ENCODE results near the gene SPAST. TPM values are rescaled to one million over a fixed set of nuclear protein-coding genes. Genes with fewer than 3 reads are reported as not detected.
"Not testable (repeated sequence)": the region's sequence is repeated elsewhere in the genome, so short reads cannot be mapped to it uniquely, and the experiment has no call there.

The SPAST gene
- total RNA-seq, 1 experiment from 2014 or later: 20.4 TPM

DNA sequence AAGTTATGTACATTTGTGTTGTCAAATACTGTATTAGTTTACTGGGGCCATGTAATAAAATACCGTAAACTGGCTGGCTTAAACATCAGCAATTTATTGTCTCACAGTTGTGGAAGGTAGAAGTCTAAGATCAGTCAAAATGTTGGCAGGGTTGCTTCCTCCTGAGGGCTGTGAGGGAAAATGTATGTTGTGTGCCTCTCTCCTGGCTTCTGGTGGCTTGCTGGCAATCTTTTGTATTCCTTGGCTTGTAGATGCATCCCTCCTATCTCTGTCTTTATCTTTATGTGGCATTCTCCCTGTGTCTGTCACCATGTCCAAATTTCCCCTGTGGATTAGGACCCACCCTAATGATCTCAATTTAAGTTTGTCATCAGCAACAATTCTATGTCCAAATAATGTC is 65.3 kb downstream of the SPAST start:
- Mint-ChIP-seq H3K4me3 (ENCODE audit: unreplicated experiment) (no peak overlapping the region), H3K27me3 (ENCODE audit: insufficient read depth, unreplicated experiment) (no peaks in the 10 kb centered on the region), H3K27ac (ENCODE audit: low read depth, unreplicated experiment) (no peak overlapping the region), H3K9me3 (ENCODE audit: unreplicated experiment) (no peaks in the 10 kb centered on the region), H3K36me3 (ENCODE audit: insufficient read depth, unreplicated experiment) (peaks cover 39% of the 10 kb centered on the region), H3K4me1 (ENCODE audit: insufficient read depth, unreplicated experiment) (no peaks in the 10 kb centered on the region)
- POLR2A ChIA-PET: interaction anchor here (1.9 kb wide), 1 partner anchor 37 kb away, joined by 9 read pairs; the partner anchor contains the start of gene SLC30A6
- TF ChIP-seq, protein P1, sequence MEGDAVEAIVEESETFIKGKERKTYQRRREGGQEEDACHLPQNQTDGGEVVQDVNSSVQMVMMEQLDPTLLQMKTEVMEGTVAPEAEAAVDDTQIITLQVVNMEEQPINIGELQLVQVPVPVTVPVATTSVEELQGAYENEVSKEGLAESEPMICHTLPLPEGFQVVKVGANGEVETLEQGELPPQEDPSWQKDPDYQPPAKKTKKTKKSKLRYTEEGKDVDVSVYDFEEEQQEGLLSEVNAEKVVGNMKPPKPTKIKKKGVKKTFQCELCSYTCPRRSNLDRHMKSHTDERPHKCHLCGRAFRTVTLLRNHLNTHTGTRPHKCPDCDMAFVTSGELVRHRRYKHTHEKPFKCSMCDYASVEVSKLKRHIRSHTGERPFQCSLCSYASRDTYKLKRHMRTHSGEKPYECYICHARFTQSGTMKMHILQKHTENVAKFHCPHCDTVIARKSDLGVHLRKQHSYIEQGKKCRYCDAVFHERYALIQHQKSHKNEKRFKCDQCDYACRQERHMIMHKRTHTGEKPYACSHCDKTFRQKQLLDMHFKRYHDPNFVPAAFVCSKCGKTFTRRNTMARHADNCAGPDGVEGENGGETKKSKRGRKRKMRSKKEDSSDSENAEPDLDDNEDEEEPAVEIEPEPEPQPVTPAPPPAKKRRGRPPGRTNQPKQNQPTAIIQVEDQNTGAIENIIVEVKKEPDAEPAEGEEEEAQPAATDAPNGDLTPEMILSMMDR (IDR thresholded peaks at IDR 0.05; ENCODE audit: unreplicated experiment): no peak
- intact Hi-C loops (cut with micrococcal nuclease): no loop called here
- CTCF ChIA-PET: no interaction called here
- no TSS peak for BruUV-seq (replicated peaks)
- DNase-seq (ENCODE audit: unreplicated experiment): no peak

DNA sequence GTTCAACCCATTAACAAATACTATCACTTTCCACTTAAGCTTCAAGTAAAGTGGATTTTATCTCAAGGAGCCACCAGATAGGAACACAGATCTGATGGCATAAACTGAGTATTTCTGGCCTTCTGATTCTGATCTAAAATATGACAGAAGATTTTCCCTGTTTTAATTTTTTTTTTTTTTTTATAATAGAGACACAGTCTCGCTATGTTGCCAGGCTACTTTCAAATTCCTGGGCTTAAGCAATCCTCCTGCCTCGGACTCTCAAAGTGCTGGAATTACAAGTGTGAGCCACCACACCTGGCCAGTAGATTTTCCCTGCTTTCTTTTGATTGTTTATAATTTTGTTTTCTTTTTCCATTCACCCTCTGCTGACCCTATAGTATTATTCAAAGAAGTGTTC is 65.7 kb downstream of the SPAST start:
- intact Hi-C loops (cut with micrococcal nuclease): no loop called here
- Mint-ChIP-seq H3K27ac (ENCODE audit: low read depth, unreplicated experiment) (no peak overlapping the region), H3K4me1 (ENCODE audit: insufficient read depth, unreplicated experiment) (no peaks in the 10 kb centered on the region), H3K4me3 (ENCODE audit: unreplicated experiment) (no peak overlapping the region), H3K9me3 (ENCODE audit: unreplicated experiment) (no peaks in the 10 kb centered on the region), H3K27me3 (ENCODE audit: insufficient read depth, unreplicated experiment) (no peaks in the 10 kb centered on the region), H3K36me3 (ENCODE audit: insufficient read depth, unreplicated experiment) (peaks cover 39% of the 10 kb centered on the region)
- CTCF ChIA-PET: no interaction called here
- BruUV-seq (replicated peaks): no TSS peak
- TF ChIP-seq, protein P1 (IDR thresholded peaks at IDR 0.05; ENCODE audit: unreplicated experiment): no peak
- DNase-seq (ENCODE audit: unreplicated experiment): no peak
- POLR2A ChIA-PET: no interaction called here

DNA sequence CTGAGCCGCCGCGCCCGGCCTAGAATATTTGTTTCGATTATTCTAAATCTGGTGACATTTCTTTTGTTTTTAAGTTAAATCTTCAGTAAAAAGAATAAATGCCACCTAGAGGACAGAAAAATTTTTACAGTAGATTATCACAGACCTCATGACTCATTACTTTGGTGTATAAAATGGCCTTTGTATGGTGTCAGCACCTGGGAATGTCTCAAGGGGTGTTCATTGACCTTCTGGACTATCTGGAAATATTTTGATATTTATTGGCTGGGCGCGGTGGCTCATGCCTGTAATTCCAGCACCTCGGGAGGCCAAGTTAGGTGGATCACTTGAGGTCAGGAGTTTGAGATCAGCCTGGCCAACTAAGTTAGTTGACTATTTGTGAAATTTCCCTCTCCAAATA is 72.1 kb downstream of the SPAST start:
- H3K4me3 Mint-ChIP-seq (ENCODE audit: unreplicated experiment): no peak overlapping the region

DNA sequence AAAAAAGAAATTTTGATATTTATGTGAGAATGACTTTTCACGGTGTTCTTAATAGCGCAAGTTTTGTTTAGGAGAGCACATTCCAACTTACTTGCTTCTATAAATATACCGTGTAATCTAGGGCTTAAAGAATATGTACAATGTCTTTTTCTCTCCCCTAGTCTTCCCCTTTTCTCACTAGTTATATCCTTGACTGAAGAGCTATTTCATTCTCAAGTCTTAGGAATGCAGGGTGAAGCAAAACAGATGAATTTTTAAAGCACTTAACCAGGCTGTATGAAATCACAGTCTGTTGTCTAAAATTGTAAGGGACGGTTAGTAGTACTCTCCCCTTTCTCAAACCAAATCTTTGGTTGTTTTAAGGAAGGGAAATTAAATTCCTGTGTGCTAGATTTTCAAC is 72.7 kb downstream of the SPAST start:
- H3K4me3 Mint-ChIP-seq (ENCODE audit: unreplicated experiment): no peak overlapping the region

More for the DNA sequence above, 72.1 kb downstream of the SPAST start:
- Mint-ChIP-seq H3K4me1 (ENCODE audit: insufficient read depth, unreplicated experiment) (no peaks in the 10 kb centered on the region), H3K36me3 (ENCODE audit: insufficient read depth, unreplicated experiment) (peaks cover 54% of the 10 kb centered on the region), H3K27ac (ENCODE audit: low read depth, unreplicated experiment) (no peak overlapping the region), H3K27me3 (ENCODE audit: insufficient read depth, unreplicated experiment) (no peaks in the 10 kb centered on the region), H3K9me3 (ENCODE audit: unreplicated experiment) (no peaks in the 10 kb centered on the region)
- DNase-seq (ENCODE audit: unreplicated experiment): peak; percentile 67
- POLR2A ChIA-PET: no interaction called here
- CTCF ChIA-PET: no interaction called here
- intact Hi-C loops (cut with micrococcal nuclease): loop anchor here (5.0 to 10.0 kb wide), 2 partner anchors 131 to 718 kb away; no protein-coding TSS in a partner anchor
- no TSS peak for BruUV-seq (replicated peaks)
- TF ChIP-seq, protein P1 (IDR thresholded peaks at IDR 0.05; ENCODE audit: unreplicated experiment): no peak

DNA sequence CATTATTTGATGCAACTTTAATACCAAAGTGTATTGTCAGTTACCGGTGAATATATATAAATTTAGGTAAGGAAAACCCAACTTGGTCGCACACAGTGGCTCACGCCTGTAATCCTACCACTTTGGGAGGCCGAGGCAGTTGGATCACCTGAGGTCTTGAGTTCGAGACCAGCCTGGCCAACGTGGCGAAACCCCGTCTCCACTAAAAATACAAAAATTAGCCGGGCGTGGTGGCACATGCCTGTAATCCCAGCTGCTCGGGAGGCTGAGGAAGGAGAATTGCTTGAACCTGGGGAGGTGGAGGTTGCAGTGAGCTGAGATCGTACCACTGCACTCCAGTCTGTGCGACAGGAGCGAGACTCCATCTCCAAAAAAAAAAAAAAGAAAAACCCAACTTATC is 88.2 kb downstream of the SPAST start:
- H3K4me3 Mint-ChIP-seq (ENCODE audit: unreplicated experiment); H3K27ac Mint-ChIP-seq (ENCODE audit: low read depth, unreplicated experiment); H3K4me1 Mint-ChIP-seq (ENCODE audit: insufficient read depth, unreplicated experiment); H3K27me3 Mint-ChIP-seq (ENCODE audit: insufficient read depth, unreplicated experiment); intact Hi-C loops (cut with micrococcal nuclease); H3K9me3 Mint-ChIP-seq (ENCODE audit: unreplicated experiment); BruUV-seq (replicated peaks); DNase-seq (ENCODE audit: unreplicated experiment): not testable (repeated sequence)
- peaks cover 32% of the 10 kb centered on the region for H3K36me3 Mint-ChIP-seq (ENCODE audit: insufficient read depth, unreplicated experiment)
- ChIA-PET POLR2A (interaction anchor here (0.7 kb wide), 1 partner anchor 78 kb away, joined by 3 read pairs; no protein-coding TSS in a partner anchor), CTCF (interaction anchor here (0.8 kb wide), 1 partner anchor 113 kb away, joined by 3 read pairs; no protein-coding TSS in a partner anchor)

More for the DNA sequence above, 72.7 kb downstream of the SPAST start:
- H3K9me3 Mint-ChIP-seq (ENCODE audit: unreplicated experiment): no peaks in the 10 kb centered on the region
- no peak for DNase-seq (ENCODE audit: unreplicated experiment)
- ChIA-PET POLR2A (interaction anchor here (0.6 kb wide), 1 partner anchor 330 kb away, joined by 4 read pairs; no protein-coding TSS in a partner anchor), CTCF (no interaction called here)
- peaks cover 57% of the 10 kb centered on the region for H3K36me3 Mint-ChIP-seq (ENCODE audit: insufficient read depth, unreplicated experiment)
- H3K27me3 Mint-ChIP-seq (ENCODE audit: insufficient read depth, unreplicated experiment): no peaks in the 10 kb centered on the region
- no TSS peak for BruUV-seq (replicated peaks)
- no peak overlapping the region for H3K27ac Mint-ChIP-seq (ENCODE audit: low read depth, unreplicated experiment)
- intact Hi-C loops (cut with micrococcal nuclease): loop anchor here (5.0 to 10.0 kb wide), 2 partner anchors 131 to 719 kb away; no protein-coding TSS in a partner anchor
- TF ChIP-seq, protein P1 (IDR thresholded peaks at IDR 0.05; ENCODE audit: unreplicated experiment): no peak
- no peaks in the 10 kb centered on the region for H3K4me1 Mint-ChIP-seq (ENCODE audit: insufficient read depth, unreplicated experiment)

Measured in MCF 10A (cell line).